ENCODE results near the gene LMBRD1. TPM values are rescaled to one million over a fixed set of nuclear protein-coding genes. Genes with fewer than 3 reads are reported as not detected.

LMBRD1 gene
- total and polyA plus RNA-seq, 2 of the 13 experiments (the other 11 are each of a cell fraction or from before 2014, with no cell fraction given): 18.9 to 21.5 TPM

GRCh38 chr6:69796642-69797390, at the start of gene LMBRD1 (continued):
- TF ChIP-seq MXI1 (IDR thresholded peaks at IDR 0.05; ENCODE audit: borderline replicate concordance, low read depth, low read length): peak; percentile 91; the same call in 2 of the 3 replicates
- TF ChIP-seq CEBPG (CRISPR knock-in tag; IDR thresholded peaks at IDR 0.05): peak; percentile 60; the same call in 1 of the 2 replicates
- TF ChIP-seq POLR2G (IDR thresholded peaks at IDR 0.05; ENCODE audit: low read depth, low read length): peak; percentile 62
- 0 out of 2 replicates have a peak, but pooled peaks have one; percentile 27 for TF ChIP-seq RXRA (CRISPR knock-in tag; IDR thresholded peaks at IDR 0.05)
- TF ChIP-seq, protein P1, sequence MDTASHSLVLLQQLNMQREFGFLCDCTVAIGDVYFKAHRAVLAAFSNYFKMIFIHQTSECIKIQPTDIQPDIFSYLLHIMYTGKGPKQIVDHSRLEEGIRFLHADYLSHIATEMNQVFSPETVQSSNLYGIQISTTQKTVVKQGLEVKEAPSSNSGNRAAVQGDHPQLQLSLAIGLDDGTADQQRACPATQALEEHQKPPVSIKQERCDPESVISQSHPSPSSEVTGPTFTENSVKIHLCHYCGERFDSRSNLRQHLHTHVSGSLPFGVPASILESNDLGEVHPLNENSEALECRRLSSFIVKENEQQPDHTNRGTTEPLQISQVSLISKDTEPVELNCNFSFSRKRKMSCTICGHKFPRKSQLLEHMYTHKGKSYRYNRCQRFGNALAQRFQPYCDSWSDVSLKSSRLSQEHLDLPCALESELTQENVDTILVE (CRISPR knock-in tag; IDR thresholded peaks at IDR 0.05): 0 out of 2 replicates have a peak, but pooled peaks have one; percentile 29
- TF ChIP-seq, protein P2, sequence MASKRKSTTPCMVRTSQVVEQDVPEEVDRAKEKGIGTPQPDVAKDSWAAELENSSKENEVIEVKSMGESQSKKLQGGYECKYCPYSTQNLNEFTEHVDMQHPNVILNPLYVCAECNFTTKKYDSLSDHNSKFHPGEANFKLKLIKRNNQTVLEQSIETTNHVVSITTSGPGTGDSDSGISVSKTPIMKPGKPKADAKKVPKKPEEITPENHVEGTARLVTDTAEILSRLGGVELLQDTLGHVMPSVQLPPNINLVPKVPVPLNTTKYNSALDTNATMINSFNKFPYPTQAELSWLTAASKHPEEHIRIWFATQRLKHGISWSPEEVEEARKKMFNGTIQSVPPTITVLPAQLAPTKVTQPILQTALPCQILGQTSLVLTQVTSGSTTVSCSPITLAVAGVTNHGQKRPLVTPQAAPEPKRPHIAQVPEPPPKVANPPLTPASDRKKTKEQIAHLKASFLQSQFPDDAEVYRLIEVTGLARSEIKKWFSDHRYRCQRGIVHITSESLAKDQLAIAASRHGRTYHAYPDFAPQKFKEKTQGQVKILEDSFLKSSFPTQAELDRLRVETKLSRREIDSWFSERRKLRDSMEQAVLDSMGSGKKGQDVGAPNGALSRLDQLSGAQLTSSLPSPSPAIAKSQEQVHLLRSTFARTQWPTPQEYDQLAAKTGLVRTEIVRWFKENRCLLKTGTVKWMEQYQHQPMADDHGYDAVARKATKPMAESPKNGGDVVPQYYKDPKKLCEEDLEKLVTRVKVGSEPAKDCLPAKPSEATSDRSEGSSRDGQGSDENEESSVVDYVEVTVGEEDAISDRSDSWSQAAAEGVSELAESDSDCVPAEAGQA (IDR thresholded peaks at IDR 0.05; ENCODE audit: low read depth): peak; percentile 37
- TF ChIP-seq, protein P2 (CRISPR knock-in tag; IDR thresholded peaks at IDR 0.05; ENCODE audit: borderline replicate concordance): no peak
- TF ChIP-seq ZSCAN31 (CRISPR knock-in tag; IDR thresholded peaks at IDR 0.05; ENCODE audit: low read depth): 0 out of 2 replicates have a peak, but pooled peaks have one; percentile 23
- 0 out of 2 replicates have a peak, but pooled peaks have one; percentile 51 for TF ChIP-seq ZNF543 (CRISPR knock-in tag; IDR thresholded peaks at IDR 0.05)
- TF ChIP-seq BCL6 (CRISPR knock-in tag; IDR thresholded peaks at IDR 0.05): 0 out of 2 replicates have a peak, but pooled peaks have one; percentile 14
- peak; percentile 55 for TF ChIP-seq PTBP1 (IDR thresholded peaks at IDR 0.05; ENCODE audit: low read depth, low read length, poor library complexity, severe bottlenecking)
- TF ChIP-seq, protein P3, sequence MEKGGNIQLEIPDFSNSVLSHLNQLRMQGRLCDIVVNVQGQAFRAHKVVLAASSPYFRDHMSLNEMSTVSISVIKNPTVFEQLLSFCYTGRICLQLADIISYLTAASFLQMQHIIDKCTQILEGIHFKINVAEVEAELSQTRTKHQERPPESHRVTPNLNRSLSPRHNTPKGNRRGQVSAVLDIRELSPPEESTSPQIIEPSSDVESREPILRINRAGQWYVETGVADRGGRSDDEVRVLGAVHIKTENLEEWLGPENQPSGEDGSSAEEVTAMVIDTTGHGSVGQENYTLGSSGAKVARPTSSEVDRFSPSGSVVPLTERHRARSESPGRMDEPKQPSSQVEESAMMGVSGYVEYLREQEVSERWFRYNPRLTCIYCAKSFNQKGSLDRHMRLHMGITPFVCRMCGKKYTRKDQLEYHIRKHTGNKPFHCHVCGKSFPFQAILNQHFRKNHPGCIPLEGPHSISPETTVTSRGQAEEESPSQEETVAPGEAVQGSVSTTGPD (CRISPR knock-in tag; IDR thresholded peaks at IDR 0.05): peak; percentile 86

Measured in HepG2 (cell line).